ENCODE results near the gene LRP1-AS. TPM values are rescaled to one million over a fixed set of nuclear protein-coding genes. Genes with fewer than 3 reads are reported as not detected.

LRP1-AS gene
- total RNA-seq, 2 experiments from 2014 or later: not detected

GRCh38 chr12:57107456-57108155 is 39.8 kb downstream of the LRP1-AS start:
- ATAC-seq (ENCODE audit: poor library complexity): no peak
- H3K36me3 ChIP-seq (ENCODE audit: insufficient read depth, low read length): peaks cover 54% of the 10 kb centered on the region
- no peak for TF ChIP-seq CTCF (IDR thresholded peaks at IDR 0.05)
- H3K9me3 ChIP-seq (ENCODE audit: control insufficient read depth in 1 of 2, insufficient read depth in 1 of 2, low read length in 2 of 2): no peaks in the 10 kb centered on the region
- no peak for DNase-seq
- peaks cover 80% of the 10 kb centered on the region for H3K36me3 Mint-ChIP-seq (ENCODE audit: low read depth)
- intact Hi-C loops (cut with DNase I, micrococcal nuclease): no loop called here
- no peaks in the 10 kb centered on the region for H3K27me3 ChIP-seq (ENCODE audit: control insufficient read depth in 1 of 2, insufficient read depth in 2 of 2, low read length in 2 of 2)
- ChIA-PET CTCF (interaction anchor here (0.6 to 2.5 kb wide), 4 partner anchors 11 to 42 kb away, joined by 3 to 6 read pairs (median 4); no protein-coding TSS in a partner anchor), POLR2A (interaction anchor here (10.4 kb wide), 1 partner anchor 14 kb away, joined by 344 read pairs; the partner anchor contains the start of gene NAB2)
- H3K27ac ChIP-seq (ENCODE audit: low read depth in 1 of 2, low read length in 2 of 2): peak overlapping the region in 1 of 2 donors; percentile 47
- H3K9me3 Mint-ChIP-seq: no peaks in the 10 kb centered on the region
- H3K27ac Mint-ChIP-seq: peak overlapping the region; percentile 74
- peak overlapping the region; percentile 57 for H3K4me3 Mint-ChIP-seq
- peaks cover 4% of the 10 kb centered on the region for H3K27me3 Mint-ChIP-seq
- no peak overlapping the region for H3K4me3 ChIP-seq (ENCODE audit: low read length)
- H3K4me1 Mint-ChIP-seq (ENCODE audit: low read depth): peaks cover 63% of the 10 kb centered on the region
- H3K4me1 ChIP-seq (ENCODE audit: insufficient read depth, low read length): peaks cover 70% of the 10 kb centered on the region

GRCh38 chr12:57106021-57106708 is 41.3 kb downstream of the LRP1-AS start:
- Mint-ChIP-seq H3K36me3 (ENCODE audit: low read depth) (peaks cover 80% of the 10 kb centered on the region), H3K27me3 (no peaks in the 10 kb centered on the region), H3K4me3 (no peak overlapping the region), H3K9me3 (no peaks in the 10 kb centered on the region), H3K27ac (peak overlapping the region; percentile 74), H3K4me1 (ENCODE audit: low read depth) (peaks cover 62% of the 10 kb centered on the region)
- Histone ChIP-seq H3K4me1 (ENCODE audit: insufficient read depth, low read length) (peaks cover 64% of the 10 kb centered on the region), H3K36me3 (ENCODE audit: insufficient read depth, low read length) (peaks cover 64% of the 10 kb centered on the region), H3K4me3 (ENCODE audit: low read length) (no peak overlapping the region), H3K27me3 (ENCODE audit: control insufficient read depth in 1 of 2, insufficient read depth in 2 of 2, low read length in 2 of 2) (no peaks in the 10 kb centered on the region), H3K27ac (ENCODE audit: low read depth in 1 of 2, low read length in 2 of 2) (peak overlapping the region in 1 of 2 donors; percentile 37), H3K9me3 (ENCODE audit: control insufficient read depth in 1 of 2, insufficient read depth in 1 of 2, low read length in 2 of 2) (no peaks in the 10 kb centered on the region)
- CTCF ChIA-PET: interaction anchor here (1.8 to 2.5 kb wide), 2 partner anchors 37 to 44 kb away, joined by 5 to 6 read pairs; no protein-coding TSS in a partner anchor
- DNase-seq (no peak), ATAC-seq (ENCODE audit: poor library complexity) (no peak)
- POLR2A ChIA-PET: interaction anchor here (1.3 to 10.4 kb wide), 2 partner anchors 13 to 27 kb away, joined by 3 to 344 read pairs; partner anchors contain the start of genes NAB2 and NEMP1
- TF ChIP-seq CTCF (IDR thresholded peaks at IDR 0.05): no peak
- intact Hi-C loops (cut with DNase I, micrococcal nuclease): no loop called here

- Histone ChIP-seq H3K27me3 (ENCODE audit: control insufficient read depth in 1 of 2, insufficient read depth in 2 of 2, low read length in 2 of 2) (no peaks in the 10 kb centered on the region), H3K27ac (ENCODE audit: low read depth in 1 of 2, low read length in 2 of 2) (no peak overlapping the region), H3K36me3 (ENCODE audit: insufficient read depth, low read length) (peaks cover 66% of the 10 kb centered on the region), H3K4me3 (ENCODE audit: low read length) (no peak overlapping the region), H3K9me3 (ENCODE audit: control insufficient read depth in 1 of 2, insufficient read depth in 1 of 2, low read length in 2 of 2) (no peaks in the 10 kb centered on the region), H3K4me1 (ENCODE audit: insufficient read depth, low read length) (peaks cover 62% of the 10 kb centered on the region)
- peaks cover 80% of the 10 kb centered on the region for H3K36me3 Mint-ChIP-seq (ENCODE audit: low read depth)
- ATAC-seq (ENCODE audit: poor library complexity) (no peak), DNase-seq (no peak)
- H3K4me3 Mint-ChIP-seq: no peak overlapping the region
- H3K9me3 Mint-ChIP-seq: no peaks in the 10 kb centered on the region
- peaks cover 65% of the 10 kb centered on the region for H3K4me1 Mint-ChIP-seq (ENCODE audit: low read depth)
- peak overlapping the region; percentile 69 for H3K27ac Mint-ChIP-seq
- ChIA-PET POLR2A (interaction anchor here (1.3 to 10.4 kb wide), 2 partner anchors 12 to 26 kb away, joined by 3 to 344 read pairs; partner anchors contain the start of genes NAB2 and NEMP1), CTCF (interaction anchor here (1.8 to 2.5 kb wide), 2 partner anchors 36 to 43 kb away, joined by 5 to 6 read pairs; no protein-coding TSS in a partner anchor)
- TF ChIP-seq CTCF (IDR thresholded peaks at IDR 0.05): no peak
- no peaks in the 10 kb centered on the region for H3K27me3 Mint-ChIP-seq
- intact Hi-C loops (cut with DNase I, micrococcal nuclease): no loop called here
Measured at GRCh38 chr12:57105011-57105753, 42.2 kb downstream of the LRP1-AS start.
